Stimulated activated CD4-positive, alpha-beta T cell treated with anti-CD3 and anti-CD28 coated beads, Interleukin-15, amount 100 ng/mL, for 48 hours (primary cell): ENCODE data around the gene NEDD4L.

Source experiments
- DNase-seq, 2 donors: peaks; one replicate each; pipeline ENCODE4 v3.0.0-alpha.2; 2020; ENCODE audit warnings: low read depth in 2 of 2

NEDD4L gene

GRCh38 chr18:58095222-58095621 lies 51.2 kb downstream of the NEDD4L start:
- DNase-seq = no peak

GRCh38 chr18:58095655-58096054 lies 51.6 kb downstream of the NEDD4L start:
- no peak for DNase-seq

DNA sequence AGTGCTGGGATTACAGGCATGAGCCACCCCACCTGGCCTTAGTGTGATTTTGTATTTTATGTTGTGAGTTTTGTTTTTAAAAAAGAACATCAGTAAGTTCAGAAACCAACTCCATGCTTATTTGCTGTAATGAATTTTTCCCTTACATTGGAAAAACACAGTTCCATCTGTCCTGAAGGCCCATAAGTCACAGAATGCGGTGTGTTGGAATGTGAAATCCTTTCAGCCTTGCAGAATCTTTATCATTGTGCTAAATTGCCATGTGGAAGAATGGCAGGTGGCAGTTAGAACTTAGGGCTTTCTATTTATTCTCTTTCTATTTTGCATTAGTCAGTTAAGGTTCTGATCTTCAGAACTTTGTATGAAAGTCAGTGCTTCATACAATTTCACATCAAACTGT lies 52.6 kb downstream of the NEDD4L start:
- no peak for DNase-seq

GRCh38 chr18:58097121-58097906 lies 53.3 kb downstream of the NEDD4L start:
- DNase-seq = no peak

- no peak for DNase-seq
Observed at GRCh38 chr18:58097907-58098166, 53.8 kb downstream of the NEDD4L start.

DNA sequence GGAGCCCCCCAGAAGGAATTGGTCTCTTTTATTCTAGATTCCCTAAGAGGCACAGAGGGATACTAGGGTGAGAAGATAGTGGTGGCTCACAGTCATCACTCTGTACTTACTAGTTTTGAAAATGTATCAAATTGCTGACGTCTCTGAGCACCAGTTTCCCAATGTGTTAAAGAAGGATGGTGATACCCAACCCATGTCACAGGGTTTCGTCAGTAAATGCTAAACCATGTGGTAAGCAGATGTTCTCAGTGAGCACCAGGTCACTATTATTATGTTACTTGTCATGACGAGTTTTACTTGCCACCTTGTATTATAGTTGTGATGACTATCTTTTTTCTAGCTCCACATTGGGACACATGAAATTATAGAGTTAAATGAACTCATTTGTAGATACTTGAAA lies 54.7 kb downstream of the NEDD4L start:
- DNase-seq = no peak

GRCh38 chr18:58100154-58100553 lies 56.1 kb downstream of the NEDD4L start:
- DNase-seq = no peak

DNA sequence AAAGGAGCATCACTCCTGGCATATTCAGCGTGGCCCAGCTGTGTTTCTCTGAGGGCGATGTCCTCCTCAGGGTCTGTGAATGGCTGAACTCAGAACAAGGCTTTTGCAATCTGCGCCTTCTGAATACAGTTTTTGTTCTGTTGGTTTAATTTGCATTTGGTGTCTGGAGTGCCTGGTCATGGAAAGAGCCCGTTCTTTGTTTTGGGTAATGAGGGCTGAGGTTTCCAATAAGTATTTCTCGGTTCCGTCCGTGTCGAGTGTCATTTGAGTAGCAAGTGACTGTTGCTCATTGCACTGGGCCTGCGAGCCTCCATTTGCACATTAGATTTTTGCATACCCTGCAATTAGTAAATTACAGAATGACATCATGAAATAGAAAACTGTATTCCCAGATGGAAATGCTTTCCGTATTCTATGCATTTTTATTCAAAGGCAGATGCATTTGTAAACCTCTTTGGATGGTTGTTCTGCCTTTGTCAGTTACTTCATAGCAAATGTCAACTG lies 57.3 kb downstream of the NEDD4L start:
- no peak for DNase-seq

GRCh38 chr18:58102018-58102417 lies 58.0 kb downstream of the NEDD4L start:
- DNase-seq = no peak

GRCh38 chr18:58102875-58103274 lies 58.8 kb downstream of the NEDD4L start:
- no peak for DNase-seq

DNA sequence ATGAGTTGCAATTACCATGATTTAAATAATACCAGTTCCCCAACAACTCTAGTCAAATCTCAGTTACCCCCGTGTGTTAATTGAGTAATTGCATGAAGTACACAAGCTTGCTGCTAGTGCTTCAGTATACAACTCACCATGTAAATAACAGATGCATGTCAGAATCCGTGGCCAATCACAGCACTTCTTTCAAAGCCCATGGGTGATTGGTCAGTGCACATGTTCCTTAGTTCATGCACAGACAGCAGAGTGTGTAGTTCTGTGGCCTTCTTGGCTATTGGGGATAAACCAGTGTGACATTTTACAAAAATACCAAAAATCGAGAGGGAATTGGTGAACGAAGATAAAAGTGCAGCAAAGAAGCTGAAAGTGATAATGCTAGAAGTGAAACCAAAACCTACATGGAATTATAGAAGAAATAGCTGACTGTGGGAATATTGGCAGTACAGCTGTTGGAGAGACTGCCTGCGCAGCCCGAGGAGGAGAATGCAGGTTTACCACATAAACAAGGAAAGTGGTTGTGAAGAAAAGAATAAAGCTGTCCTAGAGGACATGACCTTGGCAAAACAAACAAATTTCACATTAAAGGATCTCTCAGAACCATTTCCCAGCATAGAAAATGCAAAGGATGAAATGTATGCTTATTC lies 59.4 kb downstream of the NEDD4L start:
- DNase-seq = no peak

DNA sequence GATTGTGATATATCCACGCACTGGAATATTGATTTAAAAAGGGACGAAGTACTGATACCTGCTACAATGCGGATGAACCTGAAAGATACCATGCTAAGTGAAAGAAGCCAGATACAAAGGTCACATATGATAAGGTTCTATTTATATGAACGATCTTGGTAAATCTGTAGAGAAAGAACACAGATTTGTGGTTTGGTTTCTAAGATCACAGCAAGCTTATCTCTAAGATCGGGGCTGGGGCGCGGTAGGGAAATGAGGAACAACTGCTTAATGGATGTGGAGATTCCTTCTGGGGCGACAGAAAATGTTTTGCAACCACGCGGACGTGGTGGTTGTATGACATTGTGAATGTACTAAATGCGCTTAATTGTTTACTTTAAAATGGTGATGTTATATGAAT lies 60.1 kb downstream of the NEDD4L start:
- DNase-seq = no peak

DNA sequence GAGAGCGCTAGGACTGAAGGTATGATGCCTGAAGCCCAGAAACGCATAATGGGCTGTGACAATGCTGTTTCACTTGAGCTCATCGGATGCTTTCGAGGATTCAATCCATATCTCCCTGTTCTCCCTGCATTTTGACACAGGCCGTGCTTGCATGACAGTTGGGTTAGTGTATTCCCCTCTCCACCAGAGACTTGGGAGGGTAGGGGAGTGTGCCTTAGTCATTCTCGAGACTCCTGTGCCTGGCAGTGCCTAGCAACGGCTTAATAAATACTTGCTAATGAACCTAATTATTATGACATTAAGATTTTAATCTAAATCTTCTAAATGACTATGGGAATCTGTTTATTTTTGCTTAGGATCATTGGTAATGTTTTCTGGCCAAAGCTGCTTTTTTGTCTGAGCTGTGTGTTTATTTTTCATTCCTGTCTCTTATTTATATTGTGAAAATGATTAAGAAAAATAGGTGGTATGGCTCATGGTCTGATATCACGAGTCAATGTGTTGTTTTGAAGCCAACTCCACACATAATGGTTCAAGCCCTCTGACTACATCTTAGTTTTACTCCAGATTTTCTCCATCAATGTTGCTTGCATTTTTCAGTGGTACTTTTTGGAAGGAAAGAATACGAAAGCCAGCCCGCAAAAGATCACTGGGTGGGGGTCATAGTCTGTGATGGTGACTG lies 61.3 kb downstream of the NEDD4L start:
- no peak for DNase-seq

DNA sequence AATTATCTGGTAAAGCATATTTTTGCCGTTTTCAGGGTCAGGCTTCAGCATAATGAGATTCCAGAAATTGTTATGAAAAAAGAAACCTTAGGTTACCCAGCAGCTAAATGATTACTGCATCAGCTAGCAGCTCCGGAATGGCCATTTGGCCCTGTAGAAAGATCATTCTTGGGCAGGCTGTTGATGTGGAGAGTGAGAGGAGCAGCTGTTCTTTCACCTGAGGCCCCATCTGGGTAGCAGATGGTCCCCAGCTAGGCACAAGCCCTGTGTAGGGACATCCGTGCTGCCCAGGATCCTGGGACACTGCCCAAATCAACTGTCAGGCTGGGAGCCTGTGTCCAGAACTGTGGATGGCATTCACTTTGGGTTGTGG lies 61.8 kb downstream of the NEDD4L start:
- DNase-seq = no peak

GRCh38 chr18:58106289-58107070 lies 62.5 kb downstream of the NEDD4L start:
- no peak for DNase-seq

- DNase-seq = no peak
Observed at GRCh38 chr18:58109256-58109655, 65.2 kb downstream of the NEDD4L start.

DNA sequence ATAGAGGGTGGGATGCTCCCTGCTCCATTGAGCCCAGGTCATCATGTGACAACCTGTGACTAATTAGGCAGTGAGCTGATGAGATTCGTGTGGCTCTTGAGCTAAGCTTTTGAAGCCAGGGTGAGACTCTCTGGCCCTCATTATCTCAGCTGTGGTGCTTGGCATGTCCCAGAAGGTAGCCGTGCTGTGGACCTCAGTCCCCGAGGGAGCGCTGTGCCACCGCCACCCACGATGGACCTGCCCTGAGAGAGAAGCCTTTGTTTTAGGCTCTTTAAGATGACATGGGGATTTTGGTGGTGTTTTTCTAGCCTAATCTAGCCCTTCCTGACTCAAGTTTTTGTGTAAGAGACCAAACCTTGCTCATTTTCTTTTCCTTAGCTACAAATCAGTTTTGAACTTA lies 66.4 kb downstream of the NEDD4L start:
- no peak for DNase-seq

DNA sequence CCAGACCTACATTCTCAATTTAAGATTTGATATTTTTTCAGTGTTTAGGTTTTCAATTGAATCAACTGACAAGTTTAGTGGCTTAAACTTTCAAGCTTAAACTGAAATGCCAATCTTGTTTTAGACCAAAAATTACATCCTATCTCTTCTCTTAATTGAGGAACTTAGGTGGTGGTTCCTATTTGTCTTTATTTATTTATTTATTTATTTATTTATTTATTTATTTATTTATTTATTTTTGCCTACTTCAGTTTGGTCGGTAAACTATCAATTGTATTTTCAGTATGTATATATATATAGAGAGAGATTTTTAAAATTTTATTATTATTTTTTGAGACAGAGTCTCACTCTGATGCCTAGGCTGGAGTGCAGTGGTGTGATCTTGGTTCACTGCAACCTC lies 68.1 kb downstream of the NEDD4L start:
- DNase-seq = no peak

- no peak for DNase-seq
Observed at GRCh38 chr18:58113337-58113736, 69.3 kb downstream of the NEDD4L start.

DNA sequence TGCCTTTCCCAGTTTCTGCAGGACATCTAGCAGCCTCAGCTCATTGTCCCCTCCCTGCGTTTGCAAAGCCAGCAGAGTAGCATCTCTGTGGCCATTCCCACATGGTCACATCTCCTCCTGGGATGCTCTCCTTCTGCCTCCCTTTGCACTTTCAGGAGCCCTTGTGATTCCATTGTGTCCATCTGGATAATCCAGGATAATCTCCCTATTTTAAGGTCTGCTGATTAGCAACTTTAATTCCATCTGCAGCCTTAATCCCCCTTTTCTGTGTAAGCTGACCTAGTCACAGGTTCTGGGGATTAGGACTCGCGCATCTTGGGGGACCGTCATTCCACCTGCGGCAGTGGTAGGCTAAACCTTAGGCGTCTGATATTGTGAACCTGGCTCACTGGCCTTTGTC lies 70.7 kb downstream of the NEDD4L start:
- DNase-seq = no peak

GRCh38 chr18:58116818-58117217 lies 72.8 kb downstream of the NEDD4L start:
- DNase-seq = no peak

DNA sequence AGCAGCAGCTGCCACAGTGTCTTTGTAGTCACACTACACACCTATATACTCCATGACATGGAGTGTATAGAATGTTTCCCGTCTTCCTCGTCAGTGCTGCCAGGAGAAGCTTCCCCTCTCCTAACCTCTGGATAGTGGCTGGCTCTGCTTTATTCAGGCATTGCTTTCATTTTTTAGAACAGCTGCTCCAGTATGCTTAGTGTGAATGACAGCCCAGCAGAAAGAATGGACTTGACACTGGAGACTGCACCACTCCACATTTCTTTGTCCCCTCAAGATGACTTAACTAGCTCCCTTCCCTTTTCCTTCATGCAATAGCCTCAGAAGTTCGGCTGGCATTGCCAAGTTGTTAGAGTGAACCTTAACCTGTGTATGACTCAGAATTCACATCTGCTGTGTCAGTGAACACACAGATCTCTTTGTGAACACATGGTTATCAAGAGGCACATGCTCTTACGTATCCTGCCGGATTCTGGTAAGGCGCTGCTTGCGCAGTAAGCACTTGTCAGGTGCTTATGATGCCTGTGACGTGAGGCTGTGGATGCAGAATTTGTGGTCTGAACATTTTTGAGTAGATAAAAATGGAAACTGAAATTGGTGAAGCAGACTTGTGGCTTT lies 73.9 kb downstream of the NEDD4L start:
- DNase-seq = no peak
